HepG2 (cell line): ENCODE data around the gene GLIPR1L2. TPM values are rescaled to one million over a fixed set of nuclear protein-coding genes. Genes with fewer than 3 reads are reported as not detected.

Experiments
- ATAC-seq: fragments of 200-7000 bp; cut with Tn5 transposase; 3 replicates; pipeline ENCODE4 v1.9.1; 2020; ENCODE audit warnings: mild to moderate bottlenecking, moderate library complexity
- BruUV-seq: library from RNA; stranded (reverse); fragments of 400-500 nt; replicated peaks from 2 replicates; lab custom pipeline; 2021; lab: Mats Ljungman, UMichigan
- CTCF ChIA-PET: fragments of 300-600 bp; formaldehyde crosslinking; extraction: SDS; loops from one replicate; lab custom pipeline; 2021; ENCODE audit warnings: low total read pairs, inconsistent platforms, low intra/inter-chr PET ratio; lab: Yijun Ruan, JAX
- POLR2A ChIA-PET: fragments of 350-600 bp; sonication (Branson Sonifier 250); formaldehyde crosslinking; loops from one replicate; lab custom pipeline; 2020; ENCODE audit warnings: antibody characterized with exemption, inconsistent platforms; lab: Yijun Ruan, JAX
- DNase-seq: peaks from one replicate; pipeline ENCODE4 v3.0.0-alpha.2; 2015; ENCODE audit warnings: low spot score
- FAIRE-seq: peaks from 3 replicates; lab custom pipeline; 2011; peaks lifted over from hg19 to GRCh38; lab: Jason Lieb, UNC
- H2AFZ ChIP-seq: one replicate; pipeline ENCODE4 v1.6.1; 2011; ENCODE audit warnings: low read length, inconsistent platforms
- H3K27ac ChIP-seq: fragments of 300-600 bp; 3 replicates; pipeline ENCODE4 v1.8.0; 2011; ENCODE audit warnings: mixed run types, mild to moderate bottlenecking, mixed read lengths, low read length, inconsistent platforms; ENCODE audit not compliant: insufficient read depth; ENCODE audit errors: extremely low read length
- H3K27me3 ChIP-seq, 2 experiments: fragments of 200-600 bp in 1 of 2; 2 replicates in 1 of 2; 3 replicates in 1 of 2; pipeline versions ENCODE4 v1.6.0 to v1.8.0; 2011; ENCODE audit warnings: low read length in 2 of 2, mild to moderate bottlenecking in 2 of 2, moderate library complexity in 2 of 2, inconsistent platforms in 1 of 2; ENCODE audit not compliant: insufficient read depth in 2 of 2, control insufficient read depth in 1 of 2
- H3K36me3 ChIP-seq, 2 experiments: fragments of 200-600 bp in 1 of 2; replicated peaks in 1 of 2; 2 replicates in 1 of 2; 3 replicates in 1 of 2; pipeline versions ENCODE4 v1.5.1 to v1.8.0; 2011; ENCODE audit warnings: low read length in 2 of 2, inconsistent platforms in 1 of 2; ENCODE audit not compliant: insufficient read depth in 2 of 2, control insufficient read depth in 1 of 2
- H3K4me1 ChIP-seq: 2 replicates; pipeline ENCODE4 v1.5.1; 2012; ENCODE audit warnings: low read length, inconsistent platforms; ENCODE audit not compliant: insufficient read depth
- H3K4me2 ChIP-seq: 2 replicates; pipeline ENCODE4 v1.6.0; 2011; ENCODE audit warnings: low read depth, low read length, inconsistent platforms
- H3K4me3 ChIP-seq, 3 experiments: fragments of 200-600 bp in 1 of 3; sonication (generic), shearing (Covaris generic) in 1 of 3; replicated peaks in 1 of 3; 2 replicates each; pipeline ENCODE4 v1.5.1; 2011 to 2016; ENCODE audit warnings: low read length in 3 of 3, inconsistent platforms in 2 of 3, low read depth in 2 of 3, mild to moderate bottlenecking in 2 of 3, control low read depth in 1 of 3, mixed read lengths in 1 of 3; ENCODE audit not compliant: insufficient read depth in 1 of 3
- H3K79me2 ChIP-seq: one replicate; pipeline ENCODE4 v1.6.1; 2011; ENCODE audit warnings: low read length, inconsistent platforms; ENCODE audit not compliant: insufficient read depth
- H3K9ac ChIP-seq: 2 replicates; pipeline ENCODE4 v1.6.0; 2011; ENCODE audit warnings: mild to moderate bottlenecking, low read depth, low read length, inconsistent platforms; ENCODE audit not compliant: insufficient read depth
- H3K9me3 ChIP-seq: 2 replicates; pipeline ENCODE4 v1.5.1; 2012; ENCODE audit warnings: mild to moderate bottlenecking, low read length
- H4K20me1 ChIP-seq: 2 replicates; pipeline ENCODE4 v1.6.0; 2011; ENCODE audit warnings: inconsistent platforms, mild to moderate bottlenecking, low read length, moderate library complexity; ENCODE audit not compliant: insufficient read depth
- BHLHE40 ChIP-seq: IDR thresholded peaks from 2 replicates; pipeline ENCODE4 v1.6.1; 2011; ENCODE audit warnings: low read length, improper control_type of control experiment
- MTF1 ChIP-seq: sonication (generic); formaldehyde crosslinking; IDR thresholded peaks from 2 replicates; pipeline ENCODE4 v1.5.0; 2020; ENCODE audit warnings: missing genetic modification reagents
- NFE2L1 ChIP-seq: sonication (generic); formaldehyde crosslinking; IDR thresholded peaks from 2 replicates; pipeline ENCODE4 v1.4.0; 2020; ENCODE audit warnings: missing genetic modification reagents, mild to moderate bottlenecking, borderline replicate concordance
- PCBP2 ChIP-seq: fragments of 200-400 bp; formaldehyde crosslinking; optimal IDR thresholded peaks from 2 replicates; pipeline ENCODE3; 2018; ENCODE audit warnings: low read length, low read depth; ENCODE audit not compliant: poor library complexity, severe bottlenecking
- SKI ChIP-seq: fragments of 450-650 bp; IDR thresholded peaks from one replicate; pipeline ENCODE4 v1.6.1; 2018; ENCODE audit warnings: mild to moderate bottlenecking; ENCODE audit not compliant: partially characterized antibody
- SMAD9 ChIP-seq: sonication (generic); formaldehyde crosslinking; IDR thresholded peaks from 2 replicates; pipeline ENCODE4 v1.5.1; 2020; ENCODE audit warnings: mild to moderate bottlenecking, missing genetic modification reagents
- TBP ChIP-seq: sonication (generic); formaldehyde crosslinking; IDR thresholded peaks from 2 replicates; pipeline ENCODE4 v1.5.0; 2020; ENCODE audit warnings: missing genetic modification reagents
- ZNF335 ChIP-seq: sonication (generic); formaldehyde crosslinking; IDR thresholded peaks from 2 replicates; pipeline ENCODE4 v1.4.0; 2020; ENCODE audit warnings: missing genetic modification reagents
- ZNF460 ChIP-seq: sonication (generic); formaldehyde crosslinking; IDR thresholded peaks from 2 replicates; pipeline ENCODE4 v1.5.1; 2020; ENCODE audit warnings: missing genetic modification reagents, mild to moderate bottlenecking, borderline replicate concordance
- WGBS: methylation state at CpG from one replicate; pipeline ENCODE4 v1.1.6; 2017; ENCODE audit warnings: low lambda C conversion rate; 5-methylcytosine and 5-hydroxymethylcytosine counted together
- in situ Hi-C: cut with HindIII; loops from 2 replicates; pipeline ENCODE4 v1.10.0; 2017; ENCODE audit warnings: low pct_unique_long_range_greater_than_20kb; ENCODE audit not compliant: extremely low pct_ligation_motif_present
- intact Hi-C: fragments of 100-400 bp; cut with micrococcal nuclease; formaldehyde crosslinking; loops from one replicate; pipeline ENCODE4 v1.10.0; 2022; ENCODE audit not compliant: unreplicated experiment
- polyA plus RNA-seq, 8 experiments: library from polyadenylated mRNA; depleted of rRNA in 3 of 8; stranded (reverse) in 7 of 8; unstranded in 1 of 8; fragments of >200 nt; fragmentation: Illumina TruSeq in 4 of 8; extraction: Trizol in 4 of 8; gene quantifications; 2 replicates each; pipeline versions ENCODE4 v1.2.1 to v1.2.3, GENCODE V29; 2011 to 2016; ENCODE audit warnings: low read depth in 4 of 8, missing spikeins in 1 of 8, mixed read lengths in 1 of 8; ENCODE audit not compliant: insufficient read depth in 1 of 8
- total RNA-seq, 5 experiments: library from RNA; depleted of rRNA; stranded (reverse); fragments of >200 nt; fragmentation: Illumina TruSeq; extraction: Trizol; gene quantifications; 2 replicates each; pipeline ENCODE4 v1.2.3, GENCODE V29; 2016; ENCODE audit warnings: low read depth in 1 of 5
- TF ChIP-seq, protein P1 (sequence below): sonication (generic); formaldehyde crosslinking; IDR thresholded peaks from 2 replicates; pipeline ENCODE4 v1.4.0; 2020; ENCODE audit warnings: low read depth, mild to moderate bottlenecking, missing genetic modification reagents
- TF ChIP-seq, protein P2 (sequence below): sonication (generic); formaldehyde crosslinking; IDR thresholded peaks from 2 replicates; pipeline ENCODE4 v1.4.0; 2020; ENCODE audit warnings: missing genetic modification reagents
- TF ChIP-seq, protein P3 (sequence below): sonication (generic); formaldehyde crosslinking; IDR thresholded peaks from 2 replicates; pipeline ENCODE4 v1.5.0; 2020; ENCODE audit warnings: mild to moderate bottlenecking, missing genetic modification reagents

The GLIPR1L2 gene
- total and polyA plus RNA-seq, 2 of the 13 experiments (the other 11 are each of a cell fraction or from before 2014, with no cell fraction given) = not detected

GRCh38 chr12:75460204-75460603 lies 69.3 kb downstream of the GLIPR1L2 start:
- intact Hi-C loops = no loop called here
- Histone ChIP-seq H3K4me2 (no peak overlapping the region), H3K27me3 (no peaks in the 10 kb centered on the region), H3K4me1 (no peaks in the 10 kb centered on the region), H2AFZ (no peak overlapping the region), H3K9ac (no peak overlapping the region), H3K27ac (no peak overlapping the region), H3K9me3 (peaks cover 16% of the 10 kb centered on the region), H3K4me3 (no peak overlapping the region), H3K79me2 (no peaks in the 10 kb centered on the region), H4K20me1 (no peaks in the 10 kb centered on the region), H3K36me3 (no peaks in the 10 kb centered on the region)
- no TSS peak for BruUV-seq
- in situ Hi-C loops = no loop called here
- POLR2A ChIA-PET = no interaction called here
- FAIRE-seq (no peak), ATAC-seq (no peak), DNase-seq (no peak)
- TF ChIP-seq ZNF335 (no peak), BHLHE40 (no peak)
- TF ChIP-seq, protein P1, sequence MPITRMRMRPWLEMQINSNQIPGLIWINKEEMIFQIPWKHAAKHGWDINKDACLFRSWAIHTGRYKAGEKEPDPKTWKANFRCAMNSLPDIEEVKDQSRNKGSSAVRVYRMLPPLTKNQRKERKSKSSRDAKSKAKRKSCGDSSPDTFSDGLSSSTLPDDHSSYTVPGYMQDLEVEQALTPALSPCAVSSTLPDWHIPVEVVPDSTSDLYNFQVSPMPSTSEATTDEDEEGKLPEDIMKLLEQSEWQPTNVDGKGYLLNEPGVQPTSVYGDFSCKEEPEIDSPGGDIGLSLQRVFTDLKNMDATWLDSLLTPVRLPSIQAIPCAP (CRISPR knock-in tag) = no peak
- CTCF ChIA-PET = no interaction called here

DNA sequence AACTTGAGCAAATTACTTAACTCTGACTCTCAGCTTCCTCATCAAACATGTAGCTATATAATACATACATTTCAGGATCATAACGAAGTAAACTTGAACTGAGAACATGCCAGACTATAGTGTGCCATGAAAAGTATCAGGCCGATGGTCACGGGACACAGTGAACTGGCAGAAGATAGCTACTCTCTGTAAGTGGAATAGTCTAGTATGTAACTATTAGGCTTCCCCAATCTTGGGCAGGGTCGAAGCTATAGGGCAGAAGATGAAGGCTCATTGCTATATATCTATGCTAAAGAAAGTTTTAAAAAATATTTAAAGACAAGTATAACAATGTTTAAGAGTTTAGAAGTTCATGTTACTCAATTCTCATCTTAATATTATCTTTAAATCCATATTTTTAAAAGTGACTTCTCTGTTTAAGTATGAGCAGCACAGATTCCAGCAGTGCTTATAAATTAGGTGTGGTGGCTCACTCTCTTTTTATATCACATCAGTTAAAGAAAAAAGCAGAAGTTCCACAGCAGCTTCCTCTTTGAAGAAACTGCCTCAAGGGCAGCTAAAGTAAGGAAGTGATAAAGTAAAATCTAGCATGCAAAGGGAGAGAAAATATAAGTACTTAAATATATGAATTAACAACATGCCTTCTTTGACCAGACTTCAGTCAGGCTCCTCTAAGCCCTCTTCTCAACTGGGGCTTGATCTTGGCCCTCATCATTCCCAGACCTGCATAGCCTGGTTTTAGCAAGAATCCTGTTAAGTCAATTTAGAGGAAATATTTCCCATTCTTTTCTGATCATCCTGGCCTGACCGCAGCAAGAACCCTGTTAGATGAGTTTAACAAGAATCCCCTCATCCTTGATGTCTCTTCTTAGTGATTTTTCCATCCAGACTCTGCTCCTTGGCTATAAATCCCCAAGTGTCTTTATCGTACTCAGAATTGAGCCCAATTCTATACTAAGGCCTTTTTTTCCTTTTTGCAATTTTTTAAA lies 81.3 kb downstream of the GLIPR1L2 start:
- intact Hi-C loops = no loop called here
- TF ChIP-seq, protein P2, sequence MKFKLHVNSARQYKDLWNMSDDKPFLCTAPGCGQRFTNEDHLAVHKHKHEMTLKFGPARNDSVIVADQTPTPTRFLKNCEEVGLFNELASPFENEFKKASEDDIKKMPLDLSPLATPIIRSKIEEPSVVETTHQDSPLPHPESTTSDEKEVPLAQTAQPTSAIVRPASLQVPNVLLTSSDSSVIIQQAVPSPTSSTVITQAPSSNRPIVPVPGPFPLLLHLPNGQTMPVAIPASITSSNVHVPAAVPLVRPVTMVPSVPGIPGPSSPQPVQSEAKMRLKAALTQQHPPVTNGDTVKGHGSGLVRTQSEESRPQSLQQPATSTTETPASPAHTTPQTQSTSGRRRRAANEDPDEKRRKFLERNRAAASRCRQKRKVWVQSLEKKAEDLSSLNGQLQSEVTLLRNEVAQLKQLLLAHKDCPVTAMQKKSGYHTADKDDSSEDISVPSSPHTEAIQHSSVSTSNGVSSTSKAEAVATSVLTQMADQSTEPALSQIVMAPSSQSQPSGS (CRISPR knock-in tag) = no peak
- TF ChIP-seq SKI (no peak), TBP (no peak), NFE2L1 (no peak), ZNF460 (CRISPR knock-in tag) (no peak), PCBP2 (no peak), SMAD9 (CRISPR knock-in tag) (no peak), MTF1 (CRISPR knock-in tag) (no peak)
- TF ChIP-seq, protein P3, sequence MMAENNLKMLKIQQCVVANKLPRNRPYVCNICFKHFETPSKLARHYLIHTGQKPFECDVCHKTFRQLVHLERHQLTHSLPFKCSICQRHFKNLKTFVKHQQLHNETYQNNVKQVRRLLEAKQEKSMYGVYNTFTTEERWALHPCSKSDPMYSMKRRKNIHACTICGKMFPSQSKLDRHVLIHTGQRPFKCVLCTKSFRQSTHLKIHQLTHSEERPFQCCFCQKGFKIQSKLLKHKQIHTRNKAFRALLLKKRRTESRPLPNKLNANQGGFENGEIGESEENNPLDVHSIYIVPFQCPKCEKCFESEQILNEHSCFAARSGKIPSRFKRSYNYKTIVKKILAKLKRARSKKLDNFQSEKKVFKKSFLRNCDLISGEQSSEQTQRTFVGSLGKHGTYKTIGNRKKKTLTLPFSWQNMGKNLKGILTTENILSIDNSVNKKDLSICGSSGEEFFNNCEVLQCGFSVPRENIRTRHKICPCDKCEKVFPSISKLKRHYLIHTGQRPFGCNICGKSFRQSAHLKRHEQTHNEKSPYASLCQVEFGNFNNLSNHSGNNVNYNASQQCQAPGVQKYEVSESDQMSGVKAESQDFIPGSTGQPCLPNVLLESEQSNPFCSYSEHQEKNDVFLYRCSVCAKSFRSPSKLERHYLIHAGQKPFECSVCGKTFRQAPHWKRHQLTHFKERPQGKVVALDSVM (CRISPR knock-in tag) = no peak

More for the DNA sequence above, 81.3 kb downstream of the GLIPR1L2 start:
- H3K27ac ChIP-seq = no peak overlapping the region
- ATAC-seq (no peak), FAIRE-seq (no peak), DNase-seq (no peak)
- peaks cover 0 to 2% of the 10 kb centered on the region in 2 experiments; a peak in 3 of 5 replicates for H3K27me3 ChIP-seq
- no peak overlapping the region for H3K4me2 ChIP-seq
- in situ Hi-C loops = no loop called here
- H3K4me3 ChIP-seq = no peak overlapping the region
- ChIA-PET POLR2A (no interaction called here), CTCF (no interaction called here)
- H3K9me3 ChIP-seq = no peaks in the 10 kb centered on the region
- H3K9ac ChIP-seq = no peak overlapping the region
- 14% methylated on average over 6 of the region's 6 CpGs for WGBS
- H2AFZ ChIP-seq = no peak overlapping the region
- no peaks in the 10 kb centered on the region for H3K79me2 ChIP-seq
- H3K4me1 ChIP-seq = no peaks in the 10 kb centered on the region
- H4K20me1 ChIP-seq = no peaks in the 10 kb centered on the region
- no peaks in the 10 kb centered on the region for H3K36me3 ChIP-seq
- BruUV-seq = no TSS peak
